ENCODE results near the gene TAS2R60. TPM values are rescaled to one million over a fixed set of nuclear protein-coding genes. Genes with fewer than 3 reads are reported as not detected.
A peak's percentile ranks its signal among the peaks of the same experiment; 100 is the strongest.

TAS2R60 gene
- total and polyA plus RNA-seq, 9 of the 15 experiments (the other 6 are each of a cell fraction or from before 2014, with no cell fraction given) = 0.08 TPM; not detected in 8

GRCh38 chr7:143431109-143431508, 12.1 kb upstream of the TAS2R60 start:
- CTCF ChIA-PET (ENCODE audit: low intra/inter-chr PET ratio) = interaction anchor here (0.6 kb wide), 1 partner anchor 779 kb away, joined by 3 read pairs; no protein-coding TSS in a partner anchor
- in situ Hi-C loops (cut with MboI) (no loop called here), intact Hi-C loops (cut with micrococcal nuclease) (no loop called here)
- POLR2A ChIA-PET = interaction anchor here (0.6 to 1.4 kb wide), 2 partner anchors 9 to 24 kb away, joined by 4 read pairs; no protein-coding TSS in a partner anchor
- DNase-seq (ENCODE audit: extremely low read depth in 1 of 4, low spot score in 3 of 4) (no peak), ATAC-seq (no peak), FAIRE-seq (no peak)
- BruUV-seq (replicated peaks) = no TSS peak
- H3K79me2 ChIP-seq (ENCODE audit: control insufficient read depth, insufficient read depth, low read length) = no peaks in the 10 kb centered on the region
- H3K27ac ChIP-seq (ENCODE audit: extremely low read depth, low read depth, low read length) = no peak overlapping the region
- 0 out of 2 replicates have a peak overlapping the region, but pooled peaks have one; percentile 16 for H2AFZ ChIP-seq (ENCODE audit: low read depth, low read length)
- no peaks in the 10 kb centered on the region for H4K20me1 ChIP-seq (replicated peaks; ENCODE audit: control insufficient read depth, insufficient read depth, low read length)
- 39% methylated on average over 2 of the region's 2 CpGs for WGBS (ENCODE audit: insufficient coverage, low coverage, missing lambda C conversion rate)
- no peaks in the 10 kb centered on the region for H3K27me3 ChIP-seq (ENCODE audit: control insufficient read depth in 2 of 2, insufficient read depth in 2 of 2, low read length in 2 of 2)
- H3K4me1 ChIP-seq (replicated peaks in 1 of 2; ENCODE audit: control insufficient read depth in 2 of 2, insufficient read depth in 2 of 2, low read length in 2 of 2) = peaks cover 10 to 12% of the 10 kb centered on the region in 2 experiments
- peaks cover 4% of the 10 kb centered on the region; the same call in 1 of the 2 replicates for H3K9me3 ChIP-seq (replicated peaks; ENCODE audit: control insufficient read depth, insufficient read depth, low read depth, low read length)
- H3K9ac ChIP-seq (ENCODE audit: insufficient read depth in 1 of 2, low read depth in 2 of 2, low read length in 2 of 2) = no peak overlapping the region
- H3K4me3 ChIP-seq = no peak overlapping the region
- H3K36me3 ChIP-seq (ENCODE audit: control insufficient read depth, insufficient read depth, low read length) = no peaks in the 10 kb centered on the region
- no peak for TF ChIP-seq FOS (IDR thresholded peaks at IDR 0.05; ENCODE audit: extremely low read depth, insufficient read length)
- TF ChIP-seq ZFP36 (IDR thresholded peaks at IDR 0.05; ENCODE audit: low read depth, low read length, partially characterized antibody) = peak; percentile 57
- no peaks in the 10 kb centered on the region for H3K9me1 ChIP-seq (ENCODE audit: control insufficient read depth, insufficient read depth, low read length)
- no peak overlapping the region for H3K4me2 ChIP-seq (ENCODE audit: insufficient read depth, low read length)

GRCh38 chr7:143433759-143434158, 9.5 kb upstream of the TAS2R60 start:
- no TSS peak for BruUV-seq (replicated peaks)
- intact Hi-C loops (cut with micrococcal nuclease) = loop anchor here (2.0 kb wide), 1 partner anchor 21 kb away; no protein-coding TSS in a partner anchor
- 29% methylated on average over 4 of the region's 4 CpGs for WGBS (ENCODE audit: insufficient coverage, low coverage, missing lambda C conversion rate)
- Histone ChIP-seq H3K9ac (ENCODE audit: insufficient read depth in 1 of 2, low read depth in 2 of 2, low read length in 2 of 2) (no peak overlapping the region), H3K27ac (ENCODE audit: extremely low read depth, low read depth, low read length) (no peak overlapping the region), H2AFZ (ENCODE audit: low read depth, low read length) (0 out of 2 replicates have a peak overlapping the region, but pooled peaks have one; percentile 0), H3K4me2 (ENCODE audit: insufficient read depth, low read length) (no peak overlapping the region), H3K79me2 (ENCODE audit: control insufficient read depth, insufficient read depth, low read length) (no peaks in the 10 kb centered on the region), H4K20me1 (replicated peaks; ENCODE audit: control insufficient read depth, insufficient read depth, low read length) (no peaks in the 10 kb centered on the region), H3K4me3 (no peak overlapping the region), H3K36me3 (ENCODE audit: control insufficient read depth, insufficient read depth, low read length) (no peaks in the 10 kb centered on the region), H3K27me3 (ENCODE audit: control insufficient read depth in 2 of 2, insufficient read depth in 2 of 2, low read length in 2 of 2) (no peaks in the 10 kb centered on the region), H3K9me1 (ENCODE audit: control insufficient read depth, insufficient read depth, low read length) (no peaks in the 10 kb centered on the region), H3K4me1 (replicated peaks in 1 of 2; ENCODE audit: control insufficient read depth in 2 of 2, insufficient read depth in 2 of 2, low read length in 2 of 2) (peaks cover 0 to 3% of the 10 kb centered on the region in 2 experiments; a peak in 1 of 5 replicates), H3K9me3 (replicated peaks; ENCODE audit: control insufficient read depth, insufficient read depth, low read depth, low read length) (0 out of 2 replicates have a peak, but pooled peaks cover 2% of the 10 kb centered on the region)
- DNase-seq (ENCODE audit: extremely low read depth in 1 of 4, low spot score in 3 of 4) = no peak
- no peak for FAIRE-seq
- no peak for ATAC-seq
- in situ Hi-C loops (cut with MboI) = no loop called here
- CTCF ChIA-PET (ENCODE audit: low intra/inter-chr PET ratio) = no interaction called here
- POLR2A ChIA-PET = interaction anchor here (0.8 kb wide), 1 partner anchor 10 kb away, joined by 3 read pairs; no protein-coding TSS in a partner anchor
- TF ChIP-seq KAT2B (IDR thresholded peaks at IDR 0.05; ENCODE audit: low read depth, low read length) (no peak), TAF1 (IDR thresholded peaks at IDR 0.05; ENCODE audit: control insufficient read depth, extremely low read depth, insufficient read depth, low read length, severe bottlenecking) (no peak), ZFP91 (CRISPR knock-in tag; IDR thresholded peaks at IDR 0.05) (no peak), RREB1 (CRISPR knock-in tag; IDR thresholded peaks at IDR 0.05) (no peak)
